Stimulated activated CD8-positive, alpha-beta memory T cell treated with anti-CD3 and anti-CD28 coated beads, Interleukin-12 subunit alpha, Interleukin-12 subunit beta, amount 100 ng/mL, for 4 hours (primary cell): ENCODE results near the gene NUDT2.

Experiments
- DNase-seq: peaks from one replicate; pipeline ENCODE4 v3.0.0-alpha.2; 2020; ENCODE audit warnings: low read depth

The NUDT2 gene

DNA sequence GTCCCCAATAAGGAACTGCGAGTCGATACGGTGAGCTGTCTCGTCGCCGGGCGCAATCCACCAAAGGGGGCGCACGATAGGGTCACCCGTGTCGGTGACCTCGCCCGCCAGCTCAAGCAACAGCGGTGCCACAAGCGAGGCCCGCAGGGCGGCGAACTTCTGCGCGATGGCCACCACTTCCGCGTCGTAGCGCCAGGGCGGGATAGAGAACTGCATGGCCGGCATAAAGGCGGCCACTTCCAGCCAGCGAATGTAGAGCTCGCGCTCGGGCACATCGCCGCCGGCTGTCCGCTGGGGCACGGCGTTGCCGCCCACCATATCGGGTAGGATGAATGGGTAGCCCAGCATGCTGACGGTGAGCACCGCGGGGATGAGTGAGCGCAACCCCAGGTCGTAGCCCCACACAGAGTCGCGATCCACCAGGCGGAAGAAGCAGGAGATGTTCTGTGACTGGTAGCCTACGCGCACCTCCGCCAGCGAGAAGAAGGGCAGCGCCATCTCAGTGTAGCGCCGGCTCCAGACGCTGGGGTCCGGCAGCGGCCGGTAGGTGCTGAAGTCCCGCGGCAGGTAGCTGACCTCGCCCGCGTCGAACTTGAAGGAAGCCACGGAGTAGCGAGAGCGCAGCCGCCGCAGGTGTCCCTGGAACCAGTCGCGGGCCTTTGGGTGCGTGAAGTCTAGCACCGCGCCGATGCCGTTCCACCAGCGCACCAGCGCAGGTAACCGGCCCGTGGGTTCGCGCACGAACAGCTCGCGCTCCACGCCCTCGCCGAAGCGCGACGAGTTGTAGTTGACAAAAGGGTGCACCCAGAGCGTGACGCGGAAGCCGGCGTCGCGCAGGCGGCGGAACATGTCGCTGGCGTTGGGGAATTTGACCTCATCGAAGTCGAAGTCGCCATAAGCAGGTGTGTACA lies 41.9 kb downstream of the NUDT2 start:
- DNase-seq = no peak

DNA sequence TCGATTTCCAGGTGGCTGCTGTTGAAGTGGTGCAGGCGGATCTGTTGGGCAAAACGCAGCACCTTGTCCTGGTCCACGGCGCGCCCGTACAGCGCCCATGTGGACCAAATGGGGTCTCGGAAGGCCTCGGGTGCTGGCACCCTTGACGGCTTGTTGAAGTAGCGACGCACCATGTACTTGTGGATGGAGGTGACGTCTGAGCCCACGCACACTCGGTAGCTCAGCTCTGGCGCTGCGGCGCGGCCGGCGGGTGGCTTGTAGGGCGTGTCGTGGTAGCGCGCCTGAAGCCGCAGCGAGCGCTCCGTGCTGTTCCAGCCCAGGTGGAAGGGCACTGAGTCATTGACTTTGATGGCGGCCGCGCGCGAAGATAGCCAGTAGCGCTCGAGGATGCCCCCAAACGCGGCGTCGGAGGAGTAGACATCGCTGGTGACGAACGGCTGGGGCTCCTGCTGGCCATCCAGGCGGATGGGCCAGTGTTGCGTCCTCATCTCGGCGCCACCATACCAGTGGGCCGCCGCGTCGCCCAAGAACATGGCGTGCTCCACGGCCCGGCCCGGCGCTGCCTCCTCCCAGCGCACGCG lies 42.6 kb downstream of the NUDT2 start:
- DNase-seq = no peak

DNA sequence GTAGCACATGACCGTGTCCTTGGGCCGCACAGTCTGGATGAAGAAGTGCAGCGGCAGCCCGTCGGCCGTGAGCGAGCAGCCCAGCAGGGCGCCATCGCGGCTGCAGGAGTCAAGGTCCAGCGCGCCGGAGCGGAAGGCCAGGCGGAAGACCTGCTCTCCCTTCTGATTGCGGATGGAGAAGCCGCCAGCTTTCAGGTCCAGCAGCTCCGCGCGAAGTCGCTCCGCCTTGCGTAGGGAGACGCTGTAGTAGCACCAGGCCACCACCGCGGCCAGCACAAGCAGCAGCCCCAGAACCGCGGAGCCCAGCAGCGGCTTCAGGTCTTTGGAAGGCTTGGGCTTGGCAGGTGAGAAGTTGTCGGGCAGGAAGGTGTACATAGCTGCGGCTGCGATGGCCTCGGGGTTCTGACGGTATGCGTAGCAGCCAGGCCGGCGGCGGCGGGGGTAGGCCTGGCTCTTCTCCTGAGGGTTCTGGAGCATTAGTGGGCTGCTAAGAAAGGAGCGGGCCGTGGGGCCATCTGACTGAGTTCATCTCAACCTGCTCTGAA lies 43.2 kb downstream of the NUDT2 start:
- DNase-seq = no peak

DNA sequence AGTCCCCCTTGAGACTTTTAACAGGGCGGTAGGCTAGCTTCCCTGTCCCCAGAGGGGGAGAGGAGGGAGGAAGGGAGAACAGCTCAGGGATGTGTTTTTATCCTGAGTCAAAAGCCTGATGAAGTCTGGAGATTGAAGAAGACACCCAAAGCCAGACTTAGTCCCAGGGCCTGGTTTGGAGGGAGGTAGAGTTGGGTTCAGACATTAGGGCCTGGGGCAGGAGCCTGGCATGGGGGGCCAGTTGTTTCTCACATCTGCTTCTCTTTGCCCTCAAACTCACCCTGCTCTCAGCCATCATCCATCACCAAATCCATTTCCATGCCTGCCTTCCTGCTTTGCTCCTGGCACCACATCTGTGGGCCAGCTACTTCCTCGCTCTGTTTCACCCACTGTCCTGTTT lies 44.4 kb downstream of the NUDT2 start:
- DNase-seq = no peak

DNA sequence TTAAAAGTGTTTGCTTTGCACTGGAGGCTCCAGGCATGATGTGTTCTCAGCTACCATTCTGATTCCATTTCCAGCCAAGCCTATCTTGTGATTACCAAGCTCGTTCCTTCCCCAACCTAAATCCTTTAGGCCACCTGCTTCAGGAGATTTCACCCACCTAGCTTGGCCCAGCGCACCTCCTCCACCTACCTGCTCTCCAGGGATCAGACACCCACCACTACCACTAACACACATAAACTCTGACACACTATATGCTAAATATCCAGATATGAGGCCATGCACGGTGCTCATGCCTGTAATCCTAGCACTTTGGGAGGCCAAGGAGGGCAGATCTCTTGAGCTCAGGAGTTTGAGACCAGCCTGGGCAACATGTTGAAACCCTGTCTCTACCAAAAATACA lies 45.0 kb downstream of the NUDT2 start:
- DNase-seq = no peak

DNA sequence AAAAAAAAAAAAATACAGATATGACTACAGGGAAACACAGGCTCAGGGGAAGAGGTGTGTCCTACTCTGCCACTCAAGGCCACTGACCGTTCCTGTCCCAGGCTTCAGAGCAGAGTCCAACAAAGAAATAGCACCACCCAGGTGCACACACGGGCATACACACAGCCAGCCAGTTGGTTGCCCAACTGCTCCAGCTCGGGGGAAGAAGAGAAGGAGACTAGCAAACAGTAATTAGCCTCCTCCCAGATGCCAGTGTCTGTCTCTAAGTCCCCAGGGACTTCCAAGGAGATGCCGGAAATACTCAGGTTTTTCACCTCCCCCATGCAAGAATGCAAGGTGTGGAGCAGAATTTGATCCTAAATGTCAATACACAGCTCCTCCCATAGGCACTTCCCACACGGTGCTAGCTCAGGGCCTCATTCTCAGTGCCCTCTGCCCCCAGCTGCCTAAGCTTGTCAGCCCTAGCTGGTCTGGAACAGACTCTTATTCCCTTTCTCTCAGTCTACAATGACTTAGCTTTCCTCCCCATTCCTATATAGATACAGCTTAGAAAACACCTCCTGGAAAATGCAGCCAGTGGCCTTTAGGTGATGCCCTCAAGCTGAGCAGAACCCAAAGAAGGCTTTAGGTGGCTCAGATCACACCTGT lies 45.7 kb downstream of the NUDT2 start:
- no peak for DNase-seq

DNA sequence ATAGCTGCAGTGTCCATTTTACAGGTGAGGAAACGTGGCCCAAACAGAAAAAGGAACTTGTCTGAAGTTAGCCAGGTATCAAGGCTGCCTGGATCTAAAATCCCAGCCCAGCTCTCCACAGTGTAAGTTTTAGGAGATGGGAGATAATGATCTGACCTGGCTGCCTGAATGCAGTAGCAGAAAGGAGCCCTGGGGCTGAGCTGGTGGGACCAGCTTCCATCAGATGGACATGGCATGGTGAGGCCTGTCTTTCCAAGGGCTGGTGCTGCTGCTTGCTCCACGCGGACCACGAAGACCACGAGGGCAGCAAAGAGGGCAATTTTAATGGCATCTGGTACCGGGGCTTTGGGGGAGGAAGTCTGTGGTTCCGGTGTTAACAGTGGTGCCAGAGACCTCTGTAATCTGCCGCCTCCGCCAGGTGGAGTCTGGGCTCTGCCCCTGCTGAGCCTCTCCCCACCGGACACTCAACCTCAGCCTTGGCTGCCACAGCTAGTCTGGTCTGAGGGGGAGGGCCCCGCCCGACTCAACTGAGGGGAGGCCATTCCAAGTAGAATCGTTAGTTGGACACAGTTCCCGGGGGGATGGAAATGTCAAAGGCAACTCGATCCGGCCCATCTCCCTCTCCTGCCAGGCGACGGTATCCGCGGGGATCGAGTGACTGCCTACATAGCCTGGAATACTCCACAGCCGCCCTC lies 46.7 kb downstream of the NUDT2 start:
- DNase-seq = peak; percentile 26

DNA sequence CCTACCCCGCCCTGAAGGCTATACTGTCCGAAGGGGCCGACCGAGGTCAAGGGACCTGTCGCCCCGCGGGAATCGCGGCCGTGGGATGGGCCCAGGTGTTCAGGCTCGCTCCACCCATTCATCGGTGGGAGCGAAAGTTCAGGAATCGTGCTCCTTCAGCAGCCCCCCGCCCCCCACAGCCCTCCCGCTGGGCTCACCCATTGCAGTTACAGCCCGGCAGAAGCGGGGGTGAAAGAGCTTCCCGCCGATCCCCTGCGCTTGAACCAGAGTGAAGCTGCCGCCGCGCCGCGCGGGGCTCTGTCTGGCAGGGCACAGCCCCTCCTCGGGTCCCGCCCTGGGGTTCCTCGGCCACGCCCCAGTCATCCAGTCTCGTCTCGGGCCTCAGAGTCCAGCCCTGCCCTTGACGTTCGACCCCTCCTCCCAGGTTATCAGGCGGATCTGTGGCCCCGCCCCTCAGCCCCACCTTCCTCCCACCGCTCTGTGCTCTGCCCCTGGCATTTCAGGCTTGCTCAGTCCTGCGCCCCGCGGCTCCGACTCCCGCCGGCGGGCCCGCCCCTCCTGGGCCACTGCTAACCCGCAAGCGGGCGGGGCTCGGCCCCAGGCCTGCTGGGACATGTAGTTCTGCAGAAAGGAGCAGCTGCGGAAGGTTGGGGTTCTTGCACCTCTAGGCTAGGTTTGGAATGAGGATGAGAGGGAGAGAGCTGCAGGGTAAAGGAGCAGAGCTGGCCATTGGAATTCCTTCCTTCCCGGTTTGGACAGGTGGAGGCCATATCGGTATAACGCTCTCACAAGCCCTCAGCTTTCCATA lies 47.4 kb downstream of the NUDT2 start, which contains the start of gene MYORG:
MYORG (minus strand) TSS at position 303 of the 808 bp plus-strand sequence. CDS start 3,955 bp downstream, outside the sequence.
- peak; percentile 94 for DNase-seq

DNA sequence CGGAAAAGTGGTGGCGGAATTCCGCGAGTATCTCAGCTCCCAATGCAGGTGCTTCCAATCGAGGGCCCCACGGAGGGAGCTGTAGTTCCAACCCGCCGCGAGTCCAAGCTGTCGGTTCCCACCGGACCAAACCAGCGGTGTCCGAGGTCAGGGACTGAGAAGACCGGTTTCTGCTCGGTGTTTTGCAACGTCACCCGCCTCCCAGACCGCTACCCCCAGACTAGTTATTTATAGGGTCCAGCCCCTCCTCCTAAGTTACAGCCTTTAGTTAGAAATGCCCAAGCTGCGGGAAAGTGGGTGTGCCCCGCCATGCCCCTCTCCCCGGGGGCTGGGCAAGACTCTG lies 48.0 kb downstream of the NUDT2 start:
- DNase-seq = no peak

DNA sequence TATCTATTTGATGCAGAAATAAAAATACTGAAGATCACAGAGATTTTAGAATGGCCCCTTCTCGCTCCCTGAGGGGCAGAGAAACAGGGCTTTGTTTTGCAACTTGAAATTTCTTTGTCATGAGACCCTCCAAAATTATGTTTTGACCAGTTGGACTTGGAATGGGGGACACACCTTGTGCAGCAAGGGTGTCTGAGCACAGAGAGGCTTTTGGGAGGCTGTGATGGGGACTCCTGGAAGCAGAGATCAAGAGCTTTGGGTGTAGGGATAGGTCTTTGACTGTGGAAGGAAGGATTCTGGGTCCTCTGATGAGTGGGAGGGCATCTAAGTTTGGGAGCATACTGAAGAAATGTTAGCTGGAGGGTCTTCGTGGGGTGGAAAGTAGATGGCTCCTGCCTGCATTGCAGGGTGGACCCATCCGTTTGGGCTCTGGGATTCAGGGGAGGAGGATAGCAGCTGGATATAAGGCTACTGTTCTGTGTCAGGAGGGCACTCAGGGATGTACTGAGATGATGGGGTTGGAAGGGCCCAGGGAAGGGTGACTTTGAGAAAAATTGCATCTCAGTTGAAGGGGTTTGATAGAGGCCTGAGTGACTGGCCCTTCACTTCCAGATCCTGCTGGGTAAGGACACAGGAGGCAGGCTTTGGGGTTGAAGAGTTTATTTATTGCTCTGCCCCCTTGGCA lies 49.1 kb downstream of the NUDT2 start:
- no peak for DNase-seq

DNA sequence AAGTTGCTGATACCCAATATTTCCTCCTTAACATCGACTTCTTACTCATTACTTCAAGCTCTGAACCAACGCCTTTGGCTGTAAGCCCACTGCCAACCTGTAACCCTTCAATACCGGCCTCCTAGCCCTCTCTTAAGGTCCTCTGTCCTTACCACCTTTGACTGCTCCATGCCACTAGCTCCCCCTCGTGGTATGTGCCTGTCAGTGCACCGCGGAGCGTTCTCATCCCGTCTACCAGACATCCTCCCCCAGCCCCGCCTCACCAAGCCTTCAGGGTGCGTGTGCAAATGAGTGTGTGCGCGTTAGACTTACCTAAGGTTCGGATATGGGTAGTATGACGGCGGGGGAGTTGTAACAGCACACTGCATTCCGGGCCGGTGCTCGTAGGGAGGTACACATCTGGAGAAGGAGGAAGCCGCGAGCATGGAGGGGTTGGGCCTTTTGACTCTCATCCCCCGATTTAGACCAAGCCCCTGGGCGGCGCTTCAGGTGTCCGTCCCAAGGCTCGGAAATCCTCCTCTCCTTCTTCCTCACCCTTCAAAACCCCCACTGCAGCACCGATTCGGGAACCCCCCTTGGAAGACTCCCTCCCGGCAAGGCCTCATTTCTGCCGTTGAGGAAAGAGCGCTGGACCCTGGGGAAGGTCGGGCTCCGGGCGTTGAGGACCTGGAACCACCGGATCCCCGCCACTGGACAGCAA lies 50.1 kb downstream of the NUDT2 start:
- peak; percentile 65 for DNase-seq

DNA sequence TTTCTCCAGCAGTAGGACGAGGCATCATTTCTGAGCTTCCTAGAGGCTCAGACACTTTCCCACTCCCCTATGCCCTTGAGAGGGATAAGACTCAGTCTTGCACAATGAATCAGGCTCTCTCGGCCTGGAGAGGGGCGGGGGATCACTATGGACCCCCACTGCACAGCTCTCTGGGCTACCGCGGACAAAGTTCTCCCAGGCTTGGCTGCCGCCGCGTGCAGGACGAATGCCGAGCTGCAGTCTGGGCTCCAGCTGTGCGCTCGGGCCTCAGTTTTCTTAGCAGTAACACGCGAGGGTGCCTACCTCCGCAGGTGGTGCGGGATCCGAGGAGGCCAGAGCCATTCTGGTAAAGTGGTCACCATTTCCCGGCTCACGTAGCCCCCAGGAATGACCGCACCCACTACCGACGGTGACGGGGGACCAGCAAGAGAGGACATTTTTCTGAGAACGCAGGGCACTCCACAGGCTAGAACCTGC lies 50.7 kb downstream of the NUDT2 start:
- DNase-seq = no peak

DNA sequence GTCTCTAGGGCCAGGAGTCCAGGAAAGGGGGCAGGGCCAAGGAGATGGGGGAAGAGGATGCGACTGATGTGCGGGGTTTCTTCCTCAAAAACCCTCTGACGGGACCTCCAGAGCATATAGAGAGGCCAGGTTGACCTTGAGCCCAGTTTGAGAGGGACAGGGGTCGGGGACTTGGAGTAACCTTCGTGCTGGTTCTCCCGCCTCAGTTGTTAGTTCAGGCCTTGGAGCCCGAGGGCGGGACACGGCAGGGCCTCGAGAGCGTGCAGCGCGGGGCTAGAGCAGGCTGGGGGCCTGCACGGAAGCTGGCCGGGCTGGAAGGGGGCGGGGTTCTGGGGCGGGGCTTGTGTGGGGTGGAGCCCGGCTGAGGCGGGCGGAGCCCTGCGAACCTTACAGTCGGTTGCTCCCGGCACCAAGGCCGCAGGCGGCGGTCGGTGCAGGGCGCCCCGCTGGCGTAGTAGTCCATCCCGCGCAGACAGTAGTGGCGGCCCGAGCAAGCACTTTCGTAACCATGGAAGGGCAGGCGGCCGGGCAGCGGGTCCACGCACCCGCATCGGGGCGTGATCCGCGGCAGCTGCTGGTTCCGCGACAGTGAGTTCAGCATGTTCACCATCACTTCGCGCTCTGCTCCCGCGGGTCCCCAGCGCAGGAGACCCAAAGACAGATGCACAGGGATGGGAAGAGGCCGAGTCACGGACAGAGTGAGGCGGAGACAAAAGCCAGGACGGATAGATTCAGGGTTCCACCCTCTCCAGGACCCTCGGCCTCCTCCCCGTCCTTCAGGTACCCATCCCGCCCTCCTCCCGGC lies 51.3 kb downstream of the NUDT2 start:
- peak; percentile 61 for DNase-seq

DNA sequence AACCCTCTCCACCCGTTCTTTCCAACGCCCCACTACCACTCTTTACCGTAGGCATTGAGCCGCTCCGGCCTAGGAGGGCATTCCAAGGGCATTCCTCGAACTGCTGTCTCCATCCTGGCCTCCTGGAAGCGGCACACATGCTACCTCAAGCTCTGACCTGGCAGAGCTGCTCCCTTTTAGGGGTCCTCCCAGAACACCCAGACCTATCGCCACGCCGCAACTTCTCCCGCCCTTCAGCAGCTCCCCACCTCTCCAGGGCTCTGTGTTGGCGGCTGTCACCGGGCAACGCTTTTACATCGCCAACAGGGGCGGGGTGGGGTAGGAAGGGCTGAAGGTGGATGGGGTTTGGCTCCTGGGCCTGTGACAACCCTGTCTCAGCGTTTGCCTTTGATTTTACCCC lies 52.0 kb downstream of the NUDT2 start:
- no peak for DNase-seq

DNA sequence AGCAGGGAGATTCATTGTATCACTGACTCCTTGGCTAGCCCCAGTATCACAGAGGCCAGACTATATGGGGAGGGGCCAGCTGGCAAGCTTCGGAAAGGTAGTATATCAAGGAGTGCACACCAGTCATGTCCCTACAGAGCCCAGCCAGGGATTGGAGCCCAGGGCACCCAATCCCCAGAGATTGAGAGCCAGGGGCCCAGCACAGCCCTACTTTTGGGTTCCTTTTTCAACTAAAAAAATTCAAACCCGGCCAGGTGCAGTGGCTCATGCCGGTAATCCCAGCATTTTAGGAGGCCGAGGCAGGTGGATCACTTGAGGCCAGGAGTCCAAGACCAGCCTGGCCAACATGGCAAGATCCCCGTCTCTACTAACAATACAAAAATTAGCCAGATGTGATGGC lies 52.7 kb downstream of the NUDT2 start:
- DNase-seq = no peak

DNA sequence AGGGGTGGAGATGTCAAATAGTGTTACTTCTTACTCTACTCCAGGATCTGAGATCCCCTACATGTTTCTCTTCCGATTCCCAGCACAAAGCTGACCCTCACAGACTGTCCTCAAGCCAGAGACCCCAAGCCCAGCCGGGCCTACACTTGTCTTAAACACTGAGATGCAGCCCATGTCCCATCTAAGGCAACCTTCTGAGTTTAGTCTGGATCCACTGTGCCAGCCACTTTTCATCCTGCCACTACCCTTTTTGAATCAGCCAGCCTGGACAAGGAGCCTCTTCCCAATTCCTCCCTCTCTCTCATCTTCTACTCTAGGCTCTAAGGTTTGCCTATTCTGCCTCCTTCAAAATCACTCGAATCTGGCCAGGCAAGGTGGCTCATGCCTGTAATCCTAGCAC lies 53.5 kb downstream of the NUDT2 start:
- DNase-seq = no peak

DNA sequence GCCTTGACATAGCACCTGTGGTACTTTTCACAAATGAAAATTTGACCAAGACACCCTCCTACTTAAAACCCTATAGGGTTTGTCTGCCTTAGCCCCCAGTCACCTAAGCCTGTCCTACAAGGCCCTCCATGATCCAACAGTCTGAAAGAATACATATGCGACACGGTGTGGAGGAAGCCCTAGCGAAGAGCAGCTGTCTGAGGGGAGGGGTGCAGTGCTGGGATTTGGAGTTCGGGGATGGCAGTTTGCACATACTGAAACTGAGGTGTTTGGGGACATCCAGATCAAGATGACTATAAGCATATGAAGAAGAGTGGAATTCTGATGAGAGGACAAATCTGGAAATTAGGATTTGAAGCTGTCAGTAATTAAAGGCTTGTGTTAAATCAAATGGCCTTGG lies 54.5 kb downstream of the NUDT2 start:
- DNase-seq = no peak

DNA sequence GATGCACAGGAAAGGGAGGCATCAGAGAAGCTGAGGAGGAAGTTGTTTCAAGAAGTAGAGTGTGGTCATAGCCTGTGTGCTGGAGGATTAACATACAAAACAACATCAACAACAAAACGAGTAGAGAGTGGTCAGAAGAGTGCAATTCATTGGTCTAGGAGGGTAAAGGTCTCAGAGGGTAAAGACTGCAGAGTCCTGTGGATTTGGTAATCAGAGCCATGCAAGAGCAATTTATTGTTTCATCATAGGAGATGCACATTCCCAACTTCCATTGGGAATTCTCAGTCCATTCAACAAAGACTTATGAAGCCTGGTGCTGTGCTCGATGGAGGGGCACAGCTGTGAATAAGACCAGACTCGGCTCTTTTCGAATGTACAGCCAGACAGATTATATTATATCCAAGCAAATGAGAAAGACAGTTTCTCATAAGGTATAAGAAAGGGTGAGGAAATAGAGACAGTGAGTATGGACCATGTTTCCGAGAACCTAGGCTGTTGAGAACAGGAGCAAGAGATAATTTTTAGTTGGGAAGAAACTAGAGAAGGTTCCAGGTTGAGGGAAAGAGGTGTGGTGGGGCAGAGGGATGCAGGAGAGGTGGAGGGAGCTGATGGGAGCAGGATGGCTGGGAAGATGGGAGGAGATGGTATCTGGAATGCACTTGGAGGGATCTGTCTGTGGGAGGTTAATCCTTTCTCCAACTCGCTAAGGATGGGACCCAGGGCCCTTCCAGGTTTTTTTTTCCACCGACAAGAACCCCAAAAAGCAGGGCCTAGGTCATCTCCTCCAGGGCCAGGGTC lies 55.2 kb downstream of the NUDT2 start:
- DNase-seq = no peak
